Prostate gland (tissue), 2 donors: ENCODE results near the gene RSPH4A.

Experiments
- POLR2A ChIP-seq: fragments of 450-650 bp; IDR thresholded peaks from one replicate; pipeline ENCODE4 v1.6.1; 2016; ENCODE audit warnings: antibody characterized with exemption, mild to moderate bottlenecking
- POLR2AphosphoS5 ChIP-seq: sonication (generic); formaldehyde crosslinking; IDR thresholded peaks from one replicate; pipeline ENCODE4 v1.6.1; 2017; ENCODE audit warnings: antibody characterized with exemption
- TF ChIP-seq, protein P1 (sequence below), 4 experiments: fragments of 200-600 bp in 2 of 4; fragments of 450-650 bp in 2 of 4; sonication (generic) in 2 of 4; IDR thresholded peaks; 1 replicate in 3 of 4; 2 replicates in 1 of 4; pipeline ENCODE4 v1.5.1; 2016 to 2019; ENCODE audit warnings: antibody characterized with exemption in 4 of 4, mild to moderate bottlenecking in 2 of 4, moderate library complexity in 2 of 4

GRCh38 chr6:116577486-116577885 is 38.8 kb upstream of the RSPH4A start:
- TF ChIP-seq, protein P1, sequence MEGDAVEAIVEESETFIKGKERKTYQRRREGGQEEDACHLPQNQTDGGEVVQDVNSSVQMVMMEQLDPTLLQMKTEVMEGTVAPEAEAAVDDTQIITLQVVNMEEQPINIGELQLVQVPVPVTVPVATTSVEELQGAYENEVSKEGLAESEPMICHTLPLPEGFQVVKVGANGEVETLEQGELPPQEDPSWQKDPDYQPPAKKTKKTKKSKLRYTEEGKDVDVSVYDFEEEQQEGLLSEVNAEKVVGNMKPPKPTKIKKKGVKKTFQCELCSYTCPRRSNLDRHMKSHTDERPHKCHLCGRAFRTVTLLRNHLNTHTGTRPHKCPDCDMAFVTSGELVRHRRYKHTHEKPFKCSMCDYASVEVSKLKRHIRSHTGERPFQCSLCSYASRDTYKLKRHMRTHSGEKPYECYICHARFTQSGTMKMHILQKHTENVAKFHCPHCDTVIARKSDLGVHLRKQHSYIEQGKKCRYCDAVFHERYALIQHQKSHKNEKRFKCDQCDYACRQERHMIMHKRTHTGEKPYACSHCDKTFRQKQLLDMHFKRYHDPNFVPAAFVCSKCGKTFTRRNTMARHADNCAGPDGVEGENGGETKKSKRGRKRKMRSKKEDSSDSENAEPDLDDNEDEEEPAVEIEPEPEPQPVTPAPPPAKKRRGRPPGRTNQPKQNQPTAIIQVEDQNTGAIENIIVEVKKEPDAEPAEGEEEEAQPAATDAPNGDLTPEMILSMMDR (IDR thresholded peaks at IDR 0.05): no peak
- no peak for TF ChIP-seq POLR2A
- no peak for TF ChIP-seq POLR2AphosphoS5
